SK-N-SH (cell line): ENCODE measurements around the gene NDUFAF4. TPM values are rescaled to one million over a fixed set of nuclear protein-coding genes. Genes with fewer than 3 reads are reported as not detected.
A peak's percentile ranks its signal among the peaks of the same experiment; 100 is the strongest.

Source experiments
- CTCF ChIA-PET: fragments of 300-600, 350-600 bp; formaldehyde crosslinking; extraction: SDS; loops from one replicate; lab custom pipeline; 2021; lab: Yijun Ruan, JAX
- POLR2A ChIA-PET: fragments of 350-600 bp; sonication (Branson Sonifier 250); formaldehyde crosslinking; extraction: SDS; loops from one replicate; lab custom pipeline; 2020; ENCODE audit warnings: antibody characterized with exemption, inconsistent platforms; lab: Yijun Ruan, JAX
- DNase-seq: peaks from one replicate; pipeline ENCODE4 v3.0.0; 2012
- H2AFZ ChIP-seq: fragments of 200-600 bp; sonication (generic); 2 replicates; pipeline ENCODE4 v1.8.1; 2016; ENCODE audit warnings: antibody characterized with exemption, mild to moderate bottlenecking, low read depth
- H3F3A ChIP-seq: fragments of 200-600 bp; sonication (generic); replicated peaks from 2 replicates; pipeline ENCODE3; 2016; ENCODE audit warnings: antibody characterized with exemption, mild to moderate bottlenecking; ENCODE audit not compliant: insufficient read depth
- H3K27ac ChIP-seq, 2 experiments: fragments of 200-500 bp in 1 of 2; fragments of 200-600 bp in 1 of 2; sonication (Bioruptor generic) in 1 of 2; sonication (generic), shearing (Covaris generic) in 1 of 2; 2 replicates each; pipeline versions ENCODE4 v1.5.1 to v1.6.1; 2014 to 2016; ENCODE audit warnings: low read depth in 2 of 2, inconsistent platforms in 1 of 2, low read length in 1 of 2, mild to moderate bottlenecking in 1 of 2, mixed read lengths in 1 of 2
- H3K27me3 ChIP-seq: fragments of 200-600 bp; sonication (generic), shearing (Covaris generic); 2 replicates; pipeline ENCODE4 v1.6.1; 2016; ENCODE audit warnings: mixed run types; ENCODE audit not compliant: insufficient read depth
- H3K36me3 ChIP-seq, 2 experiments: fragments of 200-500 bp in 1 of 2; fragments of 200-600 bp in 1 of 2; sonication (Bioruptor generic) in 1 of 2; sonication (generic) in 1 of 2; replicated peaks in 1 of 2; 2 replicates each; pipeline versions ENCODE3 to v1.5.1; 2014 to 2016; ENCODE audit warnings: low read length in 1 of 2, mild to moderate bottlenecking in 1 of 2; ENCODE audit not compliant: insufficient read depth in 2 of 2, control insufficient read depth in 1 of 2
- H3K4me1 ChIP-seq, 2 experiments: fragments of 200-500 bp in 1 of 2; fragments of 200-600 bp in 1 of 2; sonication (Bioruptor generic) in 1 of 2; sonication (generic), shearing (Covaris generic) in 1 of 2; 2 replicates each; pipeline versions ENCODE4 v1.5.1 to v1.6.1; 2014 to 2016; ENCODE audit warnings: low read depth in 1 of 2, low read length in 1 of 2, mixed run types in 1 of 2; ENCODE audit not compliant: insufficient read depth in 2 of 2, control insufficient read depth in 1 of 2
- H3K4me2 ChIP-seq: fragments of 200-600 bp; sonication (generic), shearing (Covaris generic); 2 replicates; pipeline ENCODE4 v1.6.1; 2017; ENCODE audit warnings: mixed run types
- H3K4me3 ChIP-seq, 2 experiments: fragments of 200-500 bp in 1 of 2; fragments of 200-600 bp in 1 of 2; sonication (Bioruptor generic) in 1 of 2; sonication (generic), shearing (Covaris generic) in 1 of 2; 2 replicates each; pipeline versions ENCODE4 v1.5.1 to v1.8.1; 2014 to 2016; ENCODE audit warnings: low read depth in 2 of 2, inconsistent platforms in 1 of 2, low read length in 1 of 2, mild to moderate bottlenecking in 1 of 2, mixed read lengths in 1 of 2, moderate library complexity in 1 of 2
- H3K79me2 ChIP-seq: fragments of 200-600 bp; sonication (generic); 2 replicates; pipeline ENCODE4 v1.8.1; 2017; ENCODE audit warnings: mild to moderate bottlenecking; ENCODE audit not compliant: insufficient read depth
- H3K9ac ChIP-seq: fragments of 200-600 bp; sonication (generic); 2 replicates; pipeline ENCODE4 v1.6.1; 2017; ENCODE audit warnings: mixed run types
- H3K9me2 ChIP-seq: fragments of 200-600 bp; sonication (generic); 2 replicates; pipeline ENCODE4 v1.6.1; 2017; ENCODE audit warnings: mixed run types
- H3K9me3 ChIP-seq: fragments of 200-600 bp; sonication (generic); 2 replicates; pipeline ENCODE4 v1.6.1; 2017; ENCODE audit warnings: mixed run types, mild to moderate bottlenecking, moderate library complexity
- H4K20me1 ChIP-seq: fragments of 200-600 bp; sonication (generic); 2 replicates; pipeline ENCODE4 v1.6.1; 2017; ENCODE audit warnings: mild to moderate bottlenecking, mixed run types; ENCODE audit not compliant: insufficient read depth
- CHD2 ChIP-seq: fragments of 150-350 bp; IDR thresholded peaks from 2 replicates; pipeline ENCODE4 v1.6.1; 2018; ENCODE audit warnings: low read length; ENCODE audit not compliant: partially characterized antibody
- ELF1 ChIP-seq: IDR thresholded peaks from 2 replicates; pipeline ENCODE4 v1.4.0; 2012
- FOSL2 ChIP-seq: IDR thresholded peaks from 2 replicates; pipeline ENCODE4 v1.4.0; 2012; ENCODE audit warnings: low read depth, mild to moderate bottlenecking, moderate library complexity, borderline replicate concordance
- FOXJ3 ChIP-seq: sonication (generic); formaldehyde crosslinking; IDR thresholded peaks from 2 replicates; pipeline ENCODE4 v1.5.1; 2020; ENCODE audit warnings: mild to moderate bottlenecking, missing genetic modification reagents
- GATA2 ChIP-seq: sonication (generic); formaldehyde crosslinking; IDR thresholded peaks from 2 replicates; pipeline ENCODE4 v1.5.0; 2020; ENCODE audit warnings: mild to moderate bottlenecking, missing genetic modification reagents
- JUND ChIP-seq: IDR thresholded peaks from 2 replicates; pipeline ENCODE4 v1.4.0; 2012
- MEF2A ChIP-seq: IDR thresholded peaks from 2 replicates; pipeline ENCODE4 v1.4.0; 2012; ENCODE audit warnings: low read depth, borderline replicate concordance
- MXI1 ChIP-seq: IDR thresholded peaks from 2 replicates; pipeline ENCODE4 v1.6.1; 2012; ENCODE audit warnings: mild to moderate bottlenecking, low read depth, low read length, improper control_type of control experiment
- NFIC ChIP-seq: IDR thresholded peaks from 2 replicates; pipeline ENCODE4 v1.4.0; 2012; ENCODE audit warnings: borderline replicate concordance
- NRF1 ChIP-seq: IDR thresholded peaks from 2 replicates; pipeline ENCODE4 v1.6.1; 2012; ENCODE audit warnings: low read depth, mild to moderate bottlenecking, low read length
- POLR2AphosphoS5 ChIP-seq: IDR thresholded peaks from 2 replicates; pipeline ENCODE4 v1.6.1; 2012; ENCODE audit warnings: low read depth, low read length
- RAD21 ChIP-seq: IDR thresholded peaks from 2 replicates; pipeline ENCODE4 v1.6.1; 2012; ENCODE audit warnings: mild to moderate bottlenecking, low read length
- RCOR1 ChIP-seq: fragments of 150-350 bp; IDR thresholded peaks from 2 replicates; pipeline ENCODE4 v1.6.1; 2017; ENCODE audit warnings: antibody characterized with exemption, low read length
- RXRA ChIP-seq: IDR thresholded peaks from 2 replicates; pipeline ENCODE4 v1.4.0; 2012; ENCODE audit warnings: low read depth, mild to moderate bottlenecking, borderline replicate concordance
- SIN3A ChIP-seq: IDR thresholded peaks from 2 replicates; pipeline ENCODE4 v1.6.1; 2012; ENCODE audit warnings: low read depth, mild to moderate bottlenecking, low read length, moderate library complexity, borderline replicate concordance
- SMC3 ChIP-seq: IDR thresholded peaks from 2 replicates; pipeline ENCODE4 v1.6.1; 2012; ENCODE audit warnings: low read depth, low read length, improper control_type of control experiment
- TCF12 ChIP-seq: IDR thresholded peaks from 2 replicates; pipeline ENCODE4 v1.4.0; 2012
- TEAD4 ChIP-seq: IDR thresholded peaks from 2 replicates; pipeline ENCODE4 v1.4.0; 2012; ENCODE audit warnings: mild to moderate bottlenecking, borderline replicate concordance; ENCODE audit not compliant: insufficient read depth
- WGBS: methylation state at CpG from one replicate; pipeline ENCODE4 v1.1.6; 2017; ENCODE audit warnings: low lambda C conversion rate; 5-methylcytosine and 5-hydroxymethylcytosine counted together
- polyA plus RNA-seq, 3 experiments: library from polyadenylated mRNA; depleted of rRNA; stranded (reverse); fragments of >200 nt; gene quantifications; 2 replicates each; pipeline ENCODE4 v1.2.3, GENCODE V29; 2012
- TF ChIP-seq, protein P1 (sequence below): IDR thresholded peaks from 2 replicates; pipeline ENCODE4 v1.4.0; 2012; ENCODE audit warnings: low read depth
- TF ChIP-seq, protein P2 (sequence below): fragments of 200-600 bp; sonication (generic); IDR thresholded peaks from 2 replicates; pipeline ENCODE4 v1.6.1; 2017; ENCODE audit warnings: antibody characterized with exemption, mild to moderate bottlenecking, moderate library complexity
- TF ChIP-seq, protein P3 (sequence below): IDR thresholded peaks from 2 replicates; pipeline ENCODE4 v1.6.1; 2012; ENCODE audit warnings: mild to moderate bottlenecking, low read depth, low read length, moderate library complexity
- TF ChIP-seq, protein P4 (sequence below): IDR thresholded peaks from 2 replicates; pipeline ENCODE4 v1.4.0; 2012; ENCODE audit warnings: low read depth, borderline replicate concordance
- TF ChIP-seq, protein P5 (sequence below): fragments of 150-350 bp; IDR thresholded peaks from 2 replicates; pipeline ENCODE4 v1.6.1; 2016; ENCODE audit warnings: mild to moderate bottlenecking, low read depth, low read length

Gene NDUFAF4
- polyA plus RNA-seq, 1 of the 3 experiments (the other 2 are of a cell fraction) = 16.7 TPM

DNA sequence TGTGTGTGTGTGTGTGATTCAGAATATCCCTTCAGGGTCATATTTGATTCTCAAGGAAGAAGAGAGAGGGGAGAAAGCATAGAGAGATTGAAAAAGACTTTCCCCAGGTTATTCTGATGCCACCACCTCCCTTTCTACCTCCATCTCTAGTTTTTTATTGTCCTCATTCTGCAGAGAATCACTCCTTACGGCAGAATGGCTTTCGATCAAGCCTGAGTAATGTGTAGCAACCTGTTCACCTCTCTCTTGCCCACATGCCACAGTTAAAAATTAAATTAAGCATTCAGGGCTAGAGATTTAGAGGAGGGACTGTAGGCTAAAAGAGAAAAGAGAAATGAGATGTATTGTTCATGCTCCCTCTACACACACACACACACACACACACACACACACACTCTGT is 45.0 kb upstream of the NDUFAF4 start:
- Histone ChIP-seq H3K4me3 (no peak overlapping the region), H3K36me3 (no peaks in the 10 kb centered on the region), H3K27ac (no peak overlapping the region), H3K9me3 (no peaks in the 10 kb centered on the region), H3K4me1 (peaks cover 22% of the 10 kb centered on the region in 2 experiments), H3K9me2 (no peaks in the 10 kb centered on the region), H3K4me2 (no peak overlapping the region), H3K79me2 (no peaks in the 10 kb centered on the region), H3K27me3 (no peaks in the 10 kb centered on the region), H2AFZ (no peak overlapping the region), H4K20me1 (no peaks in the 10 kb centered on the region), H3K9ac (no peak overlapping the region), H3F3A (peaks cover 26% of the 10 kb centered on the region)
- POLR2A ChIA-PET = no interaction called here
- no peak for DNase-seq
- CTCF ChIA-PET = no interaction called here
- TF ChIP-seq SIN3A = no peak
- 84% methylated on average over 2 of the region's 2 CpGs for WGBS

DNA sequence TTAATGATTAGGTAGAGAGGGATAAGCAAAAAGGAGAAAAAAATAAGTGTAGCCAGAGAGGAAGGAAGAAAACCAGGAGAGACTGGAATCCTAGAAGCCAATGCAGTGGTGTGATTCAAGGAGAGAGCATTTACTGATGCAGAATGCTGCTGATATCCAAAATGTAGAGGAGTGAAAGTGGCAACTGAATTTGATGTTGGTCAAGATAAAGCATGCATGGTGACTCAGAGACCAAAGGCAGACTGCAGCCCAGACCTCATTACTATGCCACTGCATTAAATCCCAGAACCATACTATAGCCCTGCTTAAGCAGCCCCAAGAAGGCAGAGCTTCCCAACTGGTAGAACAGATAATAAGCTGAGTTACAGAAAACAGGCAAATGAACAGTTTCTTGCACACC is 42.6 kb upstream of the NDUFAF4 start:
- no peaks in the 10 kb centered on the region for H3K9me3 ChIP-seq
- H3K27me3 ChIP-seq = no peaks in the 10 kb centered on the region
- H3K9ac ChIP-seq = no peak overlapping the region
- H3K9me2 ChIP-seq = no peaks in the 10 kb centered on the region
- peaks cover 26% of the 10 kb centered on the region for H3F3A ChIP-seq
- CTCF ChIA-PET = interaction anchor here (1.8 kb wide), 1 partner anchor 10 kb away, joined by 5 read pairs; no protein-coding TSS in a partner anchor
- DNase-seq = no peak
- H3K79me2 ChIP-seq = no peaks in the 10 kb centered on the region
- no peaks in the 10 kb centered on the region for H3K36me3 ChIP-seq
- H4K20me1 ChIP-seq = no peaks in the 10 kb centered on the region
- peak overlapping the region; percentile 43; the same call in 1 of the 2 replicates for H3K4me2 ChIP-seq
- H2AFZ ChIP-seq = no peak overlapping the region
- H3K4me3 ChIP-seq = no peak overlapping the region
- H3K4me1 ChIP-seq = peaks cover 22% of the 10 kb centered on the region in 2 experiments
- POLR2A ChIA-PET = interaction anchor here (1.0 kb wide), 1 partner anchor 16 kb away, joined by 3 read pairs; the partner anchor contains the start of gene KLHL32
- H3K27ac ChIP-seq = peak overlapping the region in 1 of 2 experiments; percentile 75; a peak in 3 of 4 replicates
- TF ChIP-seq FOXJ3 (CRISPR knock-in tag) (no peak), FOSL2 (peak; percentile 85), ELF1 (no peak), RXRA (peak; percentile 45; the same call in 1 of the 2 replicates), GATA2 (CRISPR knock-in tag) (no peak), NRF1 (no peak), TEAD4 (0 out of 2 replicates have a peak, but pooled peaks have one; percentile 31), SMC3 (no peak), CHD2 (no peak), MEF2A (no peak), JUND (peak; percentile 87), POLR2AphosphoS5 (no peak; the same call in 1 of the 2 replicates), RAD21 (no peak), NFIC (peak; percentile 84), MXI1 (no peak), TCF12 (peak; percentile 91), RCOR1 (no peak)
- TF ChIP-seq, protein P1, sequence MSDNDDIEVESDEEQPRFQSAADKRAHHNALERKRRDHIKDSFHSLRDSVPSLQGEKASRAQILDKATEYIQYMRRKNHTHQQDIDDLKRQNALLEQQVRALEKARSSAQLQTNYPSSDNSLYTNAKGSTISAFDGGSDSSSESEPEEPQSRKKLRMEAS = no peak
- TF ChIP-seq, protein P2, sequence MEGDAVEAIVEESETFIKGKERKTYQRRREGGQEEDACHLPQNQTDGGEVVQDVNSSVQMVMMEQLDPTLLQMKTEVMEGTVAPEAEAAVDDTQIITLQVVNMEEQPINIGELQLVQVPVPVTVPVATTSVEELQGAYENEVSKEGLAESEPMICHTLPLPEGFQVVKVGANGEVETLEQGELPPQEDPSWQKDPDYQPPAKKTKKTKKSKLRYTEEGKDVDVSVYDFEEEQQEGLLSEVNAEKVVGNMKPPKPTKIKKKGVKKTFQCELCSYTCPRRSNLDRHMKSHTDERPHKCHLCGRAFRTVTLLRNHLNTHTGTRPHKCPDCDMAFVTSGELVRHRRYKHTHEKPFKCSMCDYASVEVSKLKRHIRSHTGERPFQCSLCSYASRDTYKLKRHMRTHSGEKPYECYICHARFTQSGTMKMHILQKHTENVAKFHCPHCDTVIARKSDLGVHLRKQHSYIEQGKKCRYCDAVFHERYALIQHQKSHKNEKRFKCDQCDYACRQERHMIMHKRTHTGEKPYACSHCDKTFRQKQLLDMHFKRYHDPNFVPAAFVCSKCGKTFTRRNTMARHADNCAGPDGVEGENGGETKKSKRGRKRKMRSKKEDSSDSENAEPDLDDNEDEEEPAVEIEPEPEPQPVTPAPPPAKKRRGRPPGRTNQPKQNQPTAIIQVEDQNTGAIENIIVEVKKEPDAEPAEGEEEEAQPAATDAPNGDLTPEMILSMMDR = no peak
- TF ChIP-seq, protein P3, sequence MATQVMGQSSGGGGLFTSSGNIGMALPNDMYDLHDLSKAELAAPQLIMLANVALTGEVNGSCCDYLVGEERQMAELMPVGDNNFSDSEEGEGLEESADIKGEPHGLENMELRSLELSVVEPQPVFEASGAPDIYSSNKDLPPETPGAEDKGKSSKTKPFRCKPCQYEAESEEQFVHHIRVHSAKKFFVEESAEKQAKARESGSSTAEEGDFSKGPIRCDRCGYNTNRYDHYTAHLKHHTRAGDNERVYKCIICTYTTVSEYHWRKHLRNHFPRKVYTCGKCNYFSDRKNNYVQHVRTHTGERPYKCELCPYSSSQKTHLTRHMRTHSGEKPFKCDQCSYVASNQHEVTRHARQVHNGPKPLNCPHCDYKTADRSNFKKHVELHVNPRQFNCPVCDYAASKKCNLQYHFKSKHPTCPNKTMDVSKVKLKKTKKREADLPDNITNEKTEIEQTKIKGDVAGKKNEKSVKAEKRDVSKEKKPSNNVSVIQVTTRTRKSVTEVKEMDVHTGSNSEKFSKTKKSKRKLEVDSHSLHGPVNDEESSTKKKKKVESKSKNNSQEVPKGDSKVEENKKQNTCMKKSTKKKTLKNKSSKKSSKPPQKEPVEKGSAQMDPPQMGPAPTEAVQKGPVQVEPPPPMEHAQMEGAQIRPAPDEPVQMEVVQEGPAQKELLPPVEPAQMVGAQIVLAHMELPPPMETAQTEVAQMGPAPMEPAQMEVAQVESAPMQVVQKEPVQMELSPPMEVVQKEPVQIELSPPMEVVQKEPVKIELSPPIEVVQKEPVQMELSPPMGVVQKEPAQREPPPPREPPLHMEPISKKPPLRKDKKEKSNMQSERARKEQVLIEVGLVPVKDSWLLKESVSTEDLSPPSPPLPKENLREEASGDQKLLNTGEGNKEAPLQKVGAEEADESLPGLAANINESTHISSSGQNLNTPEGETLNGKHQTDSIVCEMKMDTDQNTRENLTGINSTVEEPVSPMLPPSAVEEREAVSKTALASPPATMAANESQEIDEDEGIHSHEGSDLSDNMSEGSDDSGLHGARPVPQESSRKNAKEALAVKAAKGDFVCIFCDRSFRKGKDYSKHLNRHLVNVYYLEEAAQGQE = no peak
- TF ChIP-seq, protein P4, sequence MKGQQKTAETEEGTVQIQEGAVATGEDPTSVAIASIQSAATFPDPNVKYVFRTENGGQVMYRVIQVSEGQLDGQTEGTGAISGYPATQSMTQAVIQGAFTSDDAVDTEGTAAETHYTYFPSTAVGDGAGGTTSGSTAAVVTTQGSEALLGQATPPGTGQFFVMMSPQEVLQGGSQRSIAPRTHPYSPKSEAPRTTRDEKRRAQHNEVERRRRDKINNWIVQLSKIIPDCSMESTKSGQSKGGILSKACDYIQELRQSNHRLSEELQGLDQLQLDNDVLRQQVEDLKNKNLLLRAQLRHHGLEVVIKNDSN = no peak
- TF ChIP-seq, protein P5, sequence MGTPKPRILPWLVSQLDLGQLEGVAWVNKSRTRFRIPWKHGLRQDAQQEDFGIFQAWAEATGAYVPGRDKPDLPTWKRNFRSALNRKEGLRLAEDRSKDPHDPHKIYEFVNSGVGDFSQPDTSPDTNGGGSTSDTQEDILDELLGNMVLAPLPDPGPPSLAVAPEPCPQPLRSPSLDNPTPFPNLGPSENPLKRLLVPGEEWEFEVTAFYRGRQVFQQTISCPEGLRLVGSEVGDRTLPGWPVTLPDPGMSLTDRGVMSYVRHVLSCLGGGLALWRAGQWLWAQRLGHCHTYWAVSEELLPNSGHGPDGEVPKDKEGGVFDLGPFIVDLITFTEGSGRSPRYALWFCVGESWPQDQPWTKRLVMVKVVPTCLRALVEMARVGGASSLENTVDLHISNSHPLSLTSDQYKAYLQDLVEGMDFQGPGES = no peak
